Smooth muscle cell (in vitro differentiated cells): Measurements from ENCODE around the gene GRP. TPM values are rescaled to one million over a fixed set of nuclear protein-coding genes. Genes with fewer than 3 reads are reported as not detected.

Experiments used
- DNase-seq: peaks from one replicate; lab custom pipeline; 2025; ENCODE audit not compliant: unreplicated experiment; lab: John Stamatoyannopoulos, UW
- H2AFZ ChIP-seq: fragments of 200-600 bp; sonication (generic); 2 replicates; pipeline ENCODE4 v1.6.0; 2016; ENCODE audit warnings: antibody characterized with exemption, low read depth, mild to moderate bottlenecking
- H3F3A ChIP-seq: fragments of 200-600 bp; sonication (generic); 2 replicates; pipeline ENCODE4 v1.6.0; 2017; ENCODE audit warnings: antibody characterized with exemption, low read depth
- H3K27ac ChIP-seq: fragments of 200-600 bp; sonication (generic); 2 replicates; pipeline ENCODE4 v1.5.1; 2016; ENCODE audit warnings: low read depth, mild to moderate bottlenecking
- H3K27me3 ChIP-seq: fragments of 200-600 bp; sonication (generic); 2 replicates; pipeline ENCODE4 v1.6.1; 2016; ENCODE audit warnings: low read depth, mild to moderate bottlenecking
- H3K36me3 ChIP-seq: fragments of 200-600 bp; sonication (generic); 2 replicates; pipeline ENCODE4 v1.5.1; 2016; ENCODE audit warnings: low read depth
- H3K4me1 ChIP-seq: fragments of 200-600 bp; sonication (generic); 2 replicates; pipeline ENCODE4 v1.5.1; 2016; ENCODE audit warnings: low read depth
- H3K4me2 ChIP-seq: fragments of 200-600 bp; sonication (generic); 2 replicates; pipeline ENCODE4 v1.6.0; 2016; ENCODE audit warnings: mild to moderate bottlenecking
- H3K4me3 ChIP-seq: fragments of 200-600 bp; sonication (generic); 2 replicates; pipeline ENCODE4 v1.5.1; 2016; ENCODE audit warnings: mild to moderate bottlenecking
- H3K79me2 ChIP-seq: fragments of 200-600 bp; sonication (generic); 2 replicates; pipeline ENCODE4 v1.6.0; 2016; ENCODE audit warnings: low read depth, mild to moderate bottlenecking
- H3K9ac ChIP-seq: fragments of 200-600 bp; sonication (generic); 2 replicates; pipeline ENCODE4 v1.6.0; 2016; ENCODE audit warnings: low read depth
- H3K9me3 ChIP-seq: fragments of 200-600 bp; sonication (generic); replicated peaks from 2 replicates; pipeline ENCODE4 v1.5.1; 2016; ENCODE audit warnings: low read depth
- H4K20me1 ChIP-seq: fragments of 200-600 bp; sonication (generic); 2 replicates; pipeline ENCODE4 v1.6.0; 2016; ENCODE audit warnings: low read depth
- WGBS: methylation state at CpG from one replicate; pipeline ENCODE4 v1.1.7; 2016; ENCODE audit warnings: low lambda C conversion rate; 5-methylcytosine and 5-hydroxymethylcytosine counted together
- polyA plus RNA-seq: library from polyadenylated mRNA; unstranded; fragments of >200 nt; fragmentation: Nextera tagmentation; extraction: Ambion mirVana; gene quantifications from 2 replicates; pipeline ENCODE4 v1.2.1, GENCODE V29; 2016
- total RNA-seq: library from RNA; depleted of rRNA; stranded (reverse); fragments of >200 nt; gene quantifications from 2 replicates; pipeline ENCODE4 v1.2.3, GENCODE V29; 2014
- TF ChIP-seq, protein P1 (sequence below): fragments of 200-600 bp; sonication (generic); IDR thresholded peaks from 2 replicates; pipeline ENCODE4 v1.5.1; 2017; ENCODE audit warnings: borderline replicate concordance, mild to moderate bottlenecking, antibody characterized with exemption; ENCODE audit not compliant: insufficient read depth, poor library complexity, severe bottlenecking

GRP gene
- total and polyA plus RNA-seq, 2 experiments from 2014 or later, result 1.0 TPM; not detected in 1

DNA sequence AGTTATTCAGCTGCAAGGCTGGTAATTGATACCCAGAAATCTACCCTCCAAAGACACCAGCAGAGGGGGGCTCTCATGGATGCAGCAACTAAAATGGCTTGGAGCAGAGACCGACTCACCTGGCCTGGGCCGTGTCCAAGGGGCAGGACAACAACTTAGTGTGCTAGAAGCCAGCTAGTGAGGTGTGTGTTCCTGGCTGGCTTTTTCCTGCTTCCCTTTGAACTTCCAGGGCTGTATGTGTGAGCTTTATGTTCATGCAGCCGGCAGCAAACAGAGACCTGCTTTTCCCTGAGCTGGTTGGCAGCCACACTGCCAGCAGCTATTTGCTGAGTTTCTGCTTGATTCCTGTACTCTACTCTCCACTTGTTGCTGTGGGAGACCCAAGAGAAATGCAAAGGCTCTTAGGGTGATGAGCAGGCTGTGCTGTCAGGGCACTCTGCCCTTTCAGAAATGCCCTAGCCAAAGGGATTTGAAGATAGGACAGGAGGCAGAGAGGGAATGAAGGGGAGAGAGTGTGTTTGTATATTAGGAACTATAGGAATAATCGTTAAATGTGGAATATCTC, 23.7 kb upstream of the GRP start:
- no peak overlapping the region for H3K4me2 ChIP-seq
- H3K36me3 ChIP-seq, result no peaks in the 10 kb centered on the region
- TF ChIP-seq, protein P1, sequence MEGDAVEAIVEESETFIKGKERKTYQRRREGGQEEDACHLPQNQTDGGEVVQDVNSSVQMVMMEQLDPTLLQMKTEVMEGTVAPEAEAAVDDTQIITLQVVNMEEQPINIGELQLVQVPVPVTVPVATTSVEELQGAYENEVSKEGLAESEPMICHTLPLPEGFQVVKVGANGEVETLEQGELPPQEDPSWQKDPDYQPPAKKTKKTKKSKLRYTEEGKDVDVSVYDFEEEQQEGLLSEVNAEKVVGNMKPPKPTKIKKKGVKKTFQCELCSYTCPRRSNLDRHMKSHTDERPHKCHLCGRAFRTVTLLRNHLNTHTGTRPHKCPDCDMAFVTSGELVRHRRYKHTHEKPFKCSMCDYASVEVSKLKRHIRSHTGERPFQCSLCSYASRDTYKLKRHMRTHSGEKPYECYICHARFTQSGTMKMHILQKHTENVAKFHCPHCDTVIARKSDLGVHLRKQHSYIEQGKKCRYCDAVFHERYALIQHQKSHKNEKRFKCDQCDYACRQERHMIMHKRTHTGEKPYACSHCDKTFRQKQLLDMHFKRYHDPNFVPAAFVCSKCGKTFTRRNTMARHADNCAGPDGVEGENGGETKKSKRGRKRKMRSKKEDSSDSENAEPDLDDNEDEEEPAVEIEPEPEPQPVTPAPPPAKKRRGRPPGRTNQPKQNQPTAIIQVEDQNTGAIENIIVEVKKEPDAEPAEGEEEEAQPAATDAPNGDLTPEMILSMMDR, result no peak
- H3K27ac ChIP-seq, result no peak overlapping the region
- H3K27me3 ChIP-seq, result peaks cover 36% of the 10 kb centered on the region
- no peak overlapping the region for H3K9ac ChIP-seq
- no peaks in the 10 kb centered on the region for H3F3A ChIP-seq
- no peak overlapping the region for H2AFZ ChIP-seq
- H4K20me1 ChIP-seq, result no peaks in the 10 kb centered on the region
- H3K9me3 ChIP-seq, result no peaks in the 10 kb centered on the region
- no peak overlapping the region for H3K4me3 ChIP-seq
- WGBS, result 92% methylated on average over 4 of the region's 4 CpGs
- no peak for DNase-seq
- no peaks in the 10 kb centered on the region for H3K4me1 ChIP-seq
- no peaks in the 10 kb centered on the region for H3K79me2 ChIP-seq

DNA sequence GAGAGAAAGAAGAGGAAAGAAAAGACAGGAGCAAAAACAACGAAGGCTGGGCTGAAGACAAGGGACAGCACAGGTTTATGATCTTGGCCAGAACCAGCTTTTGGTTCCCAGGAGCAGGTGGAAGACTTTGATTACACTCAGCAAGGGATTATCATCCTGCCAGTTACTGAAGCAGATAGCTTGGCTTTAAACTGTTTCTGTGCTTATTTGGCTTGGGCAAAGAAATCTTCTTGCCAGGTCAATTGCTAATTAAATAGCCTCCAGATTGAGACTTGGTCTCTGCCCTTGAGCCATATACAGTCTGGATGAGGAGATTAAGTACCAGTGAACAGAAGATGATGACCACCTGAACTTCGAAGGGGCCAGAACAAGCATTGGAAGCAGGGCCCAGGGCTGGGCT, 22.3 kb upstream of the GRP start:
- H3K4me2 ChIP-seq, result no peak overlapping the region
- 81% methylated on average over 2 of the region's 2 CpGs for WGBS
- no peaks in the 10 kb centered on the region for H3F3A ChIP-seq
- H3K9me3 ChIP-seq, result no peaks in the 10 kb centered on the region
- H3K27me3 ChIP-seq, result peaks cover 36% of the 10 kb centered on the region
- no peak overlapping the region for H3K27ac ChIP-seq
- no peak overlapping the region for H2AFZ ChIP-seq
- no peak overlapping the region for H3K4me3 ChIP-seq
- no peaks in the 10 kb centered on the region for H3K4me1 ChIP-seq
- H3K79me2 ChIP-seq, result no peaks in the 10 kb centered on the region
- no peaks in the 10 kb centered on the region for H3K36me3 ChIP-seq
- no peaks in the 10 kb centered on the region for H4K20me1 ChIP-seq
- no peak for DNase-seq
- no peak overlapping the region for H3K9ac ChIP-seq
- TF ChIP-seq, protein P1, result no peak

DNA sequence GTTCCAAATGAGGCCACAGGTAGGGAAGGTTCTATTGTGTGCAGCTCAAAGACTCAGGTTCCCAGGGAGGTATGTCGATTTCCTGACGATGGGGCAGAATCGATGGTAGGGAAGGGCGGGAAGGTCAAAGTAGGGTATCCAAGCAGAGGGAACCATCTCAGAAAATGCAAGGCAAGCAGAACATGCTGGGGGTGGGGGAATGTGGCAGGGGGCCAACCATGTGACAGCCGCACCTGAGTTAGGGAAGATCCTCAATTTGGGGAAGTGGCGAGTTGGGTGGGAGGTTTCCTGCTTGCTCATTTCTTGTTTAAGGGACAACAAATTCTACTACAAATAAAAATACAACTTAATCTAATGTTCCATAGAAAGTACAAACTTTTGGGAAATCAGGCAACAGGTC, 21.7 kb upstream of the GRP start:
- Histone ChIP-seq H3K79me2 (no peaks in the 10 kb centered on the region), H3K27me3 (peaks cover 42% of the 10 kb centered on the region), H3K4me2 (no peak overlapping the region), H3K36me3 (no peaks in the 10 kb centered on the region), H3F3A (no peaks in the 10 kb centered on the region), H2AFZ (no peak overlapping the region), H3K4me1 (no peaks in the 10 kb centered on the region), H3K9me3 (no peaks in the 10 kb centered on the region), H3K9ac (no peak overlapping the region), H3K27ac (no peak overlapping the region), H3K4me3 (no peak overlapping the region), H4K20me1 (no peaks in the 10 kb centered on the region)
- 95% methylated on average over 6 of the region's 6 CpGs for WGBS
- TF ChIP-seq, protein P1, result no peak
- no peak for DNase-seq

DNA sequence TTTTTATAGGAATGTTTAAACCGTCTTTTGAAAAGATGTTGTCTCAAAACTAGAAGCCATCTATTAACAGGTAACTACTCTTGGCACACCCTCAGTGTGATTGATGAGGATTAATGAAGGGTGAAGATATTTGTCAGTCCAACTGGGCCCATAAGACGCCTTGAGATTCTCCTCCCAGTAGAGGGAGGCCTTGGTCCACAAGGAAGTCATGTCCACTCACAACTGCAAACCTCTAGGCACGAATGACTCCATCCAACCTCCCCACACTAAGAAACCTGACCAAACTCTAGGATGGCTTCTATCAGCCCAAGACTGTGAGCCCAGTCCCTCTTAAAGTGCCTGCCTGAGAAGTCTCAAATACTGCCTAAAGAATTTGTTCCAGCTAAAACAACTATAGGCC, 19.2 kb upstream of the GRP start:
- no peak for DNase-seq
- Histone ChIP-seq H3K27me3 (peaks cover 39% of the 10 kb centered on the region), H3K9me3 (no peaks in the 10 kb centered on the region), H3K4me1 (no peaks in the 10 kb centered on the region), H3K4me3 (no peak overlapping the region), H3K79me2 (no peaks in the 10 kb centered on the region), H3K27ac (no peak overlapping the region), H2AFZ (no peak overlapping the region), H3F3A (no peaks in the 10 kb centered on the region), H3K4me2 (no peak overlapping the region), H4K20me1 (no peaks in the 10 kb centered on the region), H3K9ac (no peak overlapping the region), H3K36me3 (no peaks in the 10 kb centered on the region)
- 68% methylated on average over 3 of the region's 3 CpGs for WGBS
- TF ChIP-seq, protein P1, result no peak
